BLaER1 (cell line): Measurements from ENCODE around the gene CFAP206.

Experiments used
- H3K27ac ChIP-seq: shearing (Covaris generic); formaldehyde crosslinking; 2 replicates; pipeline ENCODE4 v1.8.1; 2022
- H3K27me3 ChIP-seq: shearing (Covaris generic); formaldehyde crosslinking; 2 replicates; pipeline ENCODE4 v1.8.1; 2022
- H3K36me3 ChIP-seq: shearing (Covaris generic); formaldehyde crosslinking; 2 replicates; pipeline ENCODE4 v1.8.1; 2022
- H3K4me1 ChIP-seq: shearing (Covaris generic); formaldehyde crosslinking; 2 replicates; pipeline ENCODE4 v1.8.1; 2022
- H3K4me2 ChIP-seq: shearing (Covaris generic); formaldehyde crosslinking; 2 replicates; pipeline ENCODE4 v1.8.1; 2022
- H3K4me3 ChIP-seq: shearing (Covaris generic); formaldehyde crosslinking; 2 replicates; pipeline ENCODE4 v1.8.1; 2022
- H3K9ac ChIP-seq: shearing (Covaris generic); formaldehyde crosslinking; 2 replicates; pipeline ENCODE4 v1.8.1; 2022
- H3K9me3 ChIP-seq: shearing (Covaris generic); formaldehyde crosslinking; 2 replicates; pipeline ENCODE4 v1.8.1; 2022
- H4K20me1 ChIP-seq: shearing (Covaris generic); formaldehyde crosslinking; 2 replicates; pipeline ENCODE4 v1.8.1; 2022
- Cebpa-rat ChIP-seq: shearing (Covaris generic); IDR thresholded peaks from 2 replicates; pipeline ENCODE4 v1.8.1; 2022

The CFAP206 gene

DNA sequence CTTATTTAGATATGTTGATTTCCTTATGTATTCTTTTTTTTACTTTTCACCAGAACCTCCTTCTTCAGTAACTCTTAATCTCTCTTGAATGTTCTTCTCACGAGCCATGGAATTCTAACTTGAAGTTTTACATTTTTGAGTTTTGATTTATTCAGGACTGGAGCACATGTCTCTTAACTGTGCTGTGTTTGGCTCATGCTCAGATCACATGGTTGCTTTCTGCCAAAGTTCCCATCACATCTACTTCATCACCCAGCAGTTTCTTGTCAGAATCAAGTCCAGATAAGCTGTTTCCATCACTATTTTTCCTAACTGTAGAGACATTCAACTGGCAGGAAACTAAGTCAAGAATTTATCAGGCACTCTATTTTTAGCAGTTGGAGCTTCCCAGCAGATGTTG, 96.7 kb downstream of the CFAP206 start:
- TF ChIP-seq Cebpa-rat = no peak
- peaks cover 19% of the 10 kb centered on the region for H3K36me3 ChIP-seq

More for the DNA sequence above, 96.7 kb downstream of the CFAP206 start:
- H3K9ac ChIP-seq = no peak overlapping the region
- no peaks in the 10 kb centered on the region for H3K27me3 ChIP-seq
- no peaks in the 10 kb centered on the region for H3K9me3 ChIP-seq
- no peak overlapping the region for H3K4me3 ChIP-seq
- no peaks in the 10 kb centered on the region for H4K20me1 ChIP-seq
- no peak overlapping the region for H3K27ac ChIP-seq
- no peaks in the 10 kb centered on the region for H3K4me1 ChIP-seq
- H3K4me2 ChIP-seq = no peak overlapping the region
